Caco-2 (cell line): ENCODE results near the gene RFNG. TPM values are rescaled to one million over a fixed set of nuclear protein-coding genes. Genes with fewer than 3 reads are reported as not detected.

Experiments
- Bru-seq: library from RNA; stranded (reverse); fragments of 400-500 nt; gene quantifications from one replicate; lab custom pipeline; 2021; lab: Mats Ljungman, UMichigan
- BruChase-seq, 2 experiments: library from RNA; stranded (reverse); fragments of 400-500 nt; gene quantifications; one replicate each; lab custom pipeline; 2021; lab: Mats Ljungman, UMichigan
- BruUV-seq: library from RNA; stranded (reverse); fragments of 400-500 nt; replicated peaks from 2 replicates; lab custom pipeline; 2021; lab: Mats Ljungman, UMichigan
- CTCF ChIA-PET: fragments of 300-600 bp; sonication (Branson Sonifier 250); formaldehyde crosslinking; loops from one replicate; lab custom pipeline; 2022; ENCODE audit warnings: antibody characterized with exemption; lab: Charles Lee
- POLR2A ChIA-PET: fragments of 300-600 bp; sonication (Branson Sonifier 250); formaldehyde crosslinking; loops from one replicate; lab custom pipeline; 2022; ENCODE audit warnings: antibody characterized with exemption; lab: Charles Lee
- DNase-seq, 2 experiments: peaks; one replicate each; pipeline versions ENCODE4 v3.0.0 to v3.0.0-alpha.2; 2020 to 2022
- H3K27me3 ChIP-seq: replicated peaks from 2 replicates; pipeline ENCODE4 v1.6.0; 2011; ENCODE audit warnings: low read length; ENCODE audit not compliant: control insufficient read depth, insufficient read depth
- H3K36me3 ChIP-seq: 2 replicates; pipeline ENCODE4 v1.5.1; 2011; ENCODE audit warnings: low read length; ENCODE audit not compliant: control insufficient read depth, insufficient read depth
- H3K4me1 ChIP-seq: fragments of 250-450 bp; sonication (Bioruptor Pico); 2 replicates; pipeline ENCODE4 v1.5.1; 2020; ENCODE audit warnings: mild to moderate bottlenecking
- H3K4me3 ChIP-seq: 2 replicates; pipeline ENCODE4 v1.5.1; 2011; ENCODE audit warnings: low read depth, mild to moderate bottlenecking, control low read depth, low read length
- H3K9me3 ChIP-seq: fragments of 250-450 bp; sonication (Bioruptor Pico); 2 replicates; pipeline ENCODE4 v1.5.1; 2020; ENCODE audit warnings: mild to moderate bottlenecking, moderate library complexity
- H3K27ac Mint-ChIP-seq: one replicate; pipeline ENCODE4 v1.8.0; 2022; ENCODE audit warnings: mixed read lengths; ENCODE audit not compliant: unreplicated experiment
- H3K27me3 Mint-ChIP-seq: one replicate; pipeline ENCODE4 v1.8.0; 2022; ENCODE audit warnings: mixed read lengths; ENCODE audit not compliant: insufficient read depth, unreplicated experiment
- H3K36me3 Mint-ChIP-seq: one replicate; pipeline ENCODE4 v1.8.0; 2022; ENCODE audit warnings: mild to moderate bottlenecking, mixed read lengths; ENCODE audit not compliant: insufficient read depth, unreplicated experiment
- H3K4me1 Mint-ChIP-seq: one replicate; pipeline ENCODE4 v1.8.0; 2022; ENCODE audit warnings: low read depth, mixed read lengths; ENCODE audit not compliant: unreplicated experiment
- H3K4me3 Mint-ChIP-seq: one replicate; pipeline ENCODE4 v1.8.0; 2022; ENCODE audit warnings: mild to moderate bottlenecking, moderate library complexity, mixed read lengths; ENCODE audit not compliant: unreplicated experiment
- H3K9me3 Mint-ChIP-seq: one replicate; pipeline ENCODE4 v1.8.0; 2022; ENCODE audit warnings: mixed read lengths; ENCODE audit not compliant: unreplicated experiment
- intact Hi-C: fragments of 100-400 bp; cut with micrococcal nuclease; formaldehyde crosslinking; loops from one replicate; pipeline ENCODE4 v1.10.0; 2022; ENCODE audit not compliant: unreplicated experiment
- long read RNA-seq: library from polyadenylated mRNA; stranded (forward); transcript quantifications from one replicate; pipeline ENCODE4 v2.0.0, GENCODE V29; 2022
- total RNA-seq: library from RNA; stranded (reverse); gene quantifications from 2 replicates; pipeline ENCODE4 v1.2.3, GENCODE V29; 2022
- TF ChIP-seq, protein P1 (sequence below), 2 experiments: fragments of 200-600 bp in 1 of 2; IDR thresholded peaks; 1 replicate in 1 of 2; 2 replicates in 1 of 2; pipeline versions ENCODE4 v1.5.1 to v1.8.0; 2011 to 2022; ENCODE audit warnings: antibody characterized with exemption in 1 of 2, control low read depth in 1 of 2, inconsistent platforms in 1 of 2, low read depth in 1 of 2, low read length in 1 of 2, mild to moderate bottlenecking in 1 of 2, moderate library complexity in 1 of 2; ENCODE audit not compliant: insufficient read depth in 1 of 2, severe bottlenecking in 1 of 2, unreplicated experiment in 1 of 2

Gene RFNG, protein sequence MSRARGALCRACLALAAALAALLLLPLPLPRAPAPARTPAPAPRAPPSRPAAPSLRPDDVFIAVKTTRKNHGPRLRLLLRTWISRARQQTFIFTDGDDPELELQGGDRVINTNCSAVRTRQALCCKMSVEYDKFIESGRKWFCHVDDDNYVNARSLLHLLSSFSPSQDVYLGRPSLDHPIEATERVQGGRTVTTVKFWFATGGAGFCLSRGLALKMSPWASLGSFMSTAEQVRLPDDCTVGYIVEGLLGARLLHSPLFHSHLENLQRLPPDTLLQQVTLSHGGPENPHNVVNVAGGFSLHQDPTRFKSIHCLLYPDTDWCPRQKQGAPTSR
- total RNA-seq (33.0 and 35.5 TPM in 2 replicates), Bru-seq, nascent RNA (percentile 52 among the genes with signal in this experiment), BruChase-seq, experiment 1, labeled RNA remaining after a 2-hour chase (percentile 63 among the genes with signal in this experiment), BruChase-seq, experiment 2, labeled RNA remaining after a 6-hour chase (percentile 70 among the genes with signal in this experiment)
- long read RNA-seq, transcript RFNG-201 (8 exons, 1,828 nt), result major isoform, 15 of 48 reads
- long read RNA-seq, partial matches to known transcripts, result 13 of 48 reads
- long read RNA-seq, other reads (novel, unspliced or antisense), result 13 of 48 reads

DNA sequence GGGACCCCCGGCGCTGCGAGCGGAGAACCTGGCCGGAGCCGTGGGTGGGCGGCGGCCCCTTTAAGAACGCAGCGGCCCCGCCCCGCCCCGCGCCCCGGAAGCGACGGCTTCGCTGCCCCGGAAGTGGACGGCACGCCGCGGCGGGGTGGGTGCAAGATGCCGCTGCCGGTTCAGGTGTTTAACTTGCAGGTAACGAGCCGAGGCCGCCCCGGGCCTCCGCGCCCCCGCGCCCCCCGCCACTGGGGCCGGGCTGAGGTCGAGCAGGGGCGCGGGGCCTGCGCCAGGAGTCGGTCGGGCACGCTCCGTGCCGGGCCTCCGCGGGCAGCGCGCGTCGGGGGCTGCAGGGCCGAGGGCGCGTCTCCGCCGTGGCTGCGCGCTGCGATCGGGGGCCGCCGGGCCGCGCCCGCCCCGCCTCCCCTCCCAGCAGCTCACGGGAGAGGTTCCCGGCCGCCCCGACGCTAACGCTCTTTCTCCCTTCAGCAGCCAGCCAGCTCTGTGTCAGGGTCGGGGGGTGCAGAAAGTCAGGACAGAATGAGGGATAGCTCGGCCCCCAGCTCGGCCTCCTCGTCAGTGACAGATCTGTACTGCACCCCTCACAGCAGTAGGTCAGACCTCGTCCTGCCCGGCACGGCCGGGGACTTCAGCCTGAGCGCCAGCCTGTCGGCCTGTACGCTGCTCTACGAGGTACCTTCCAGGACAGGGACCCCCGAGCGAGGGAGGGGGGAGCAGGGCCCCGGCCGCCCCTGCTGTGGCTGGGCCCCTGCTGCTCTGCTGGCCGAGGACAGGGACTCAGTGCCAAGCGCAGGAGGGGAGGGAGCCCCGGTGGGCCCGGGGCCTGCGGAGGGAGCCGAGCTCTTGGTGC lies at the start of gene RFNG, which contains the start of gene GPS1:
Gene RFNG (minus strand): TSS at position 36 of the 862 bp plus-strand sequence. CDS start 45 bp downstream, outside the sequence.
Gene GPS1 (plus strand): TSS at position 123 of the 862 bp plus-strand sequence. CDS start 34 bp downstream, at position 157.
- H3K4me1 ChIP-seq, result peaks cover 8% of the 10 kb centered on the region
- no peaks in the 10 kb centered on the region for H3K9me3 Mint-ChIP-seq
- TF ChIP-seq, protein P1, sequence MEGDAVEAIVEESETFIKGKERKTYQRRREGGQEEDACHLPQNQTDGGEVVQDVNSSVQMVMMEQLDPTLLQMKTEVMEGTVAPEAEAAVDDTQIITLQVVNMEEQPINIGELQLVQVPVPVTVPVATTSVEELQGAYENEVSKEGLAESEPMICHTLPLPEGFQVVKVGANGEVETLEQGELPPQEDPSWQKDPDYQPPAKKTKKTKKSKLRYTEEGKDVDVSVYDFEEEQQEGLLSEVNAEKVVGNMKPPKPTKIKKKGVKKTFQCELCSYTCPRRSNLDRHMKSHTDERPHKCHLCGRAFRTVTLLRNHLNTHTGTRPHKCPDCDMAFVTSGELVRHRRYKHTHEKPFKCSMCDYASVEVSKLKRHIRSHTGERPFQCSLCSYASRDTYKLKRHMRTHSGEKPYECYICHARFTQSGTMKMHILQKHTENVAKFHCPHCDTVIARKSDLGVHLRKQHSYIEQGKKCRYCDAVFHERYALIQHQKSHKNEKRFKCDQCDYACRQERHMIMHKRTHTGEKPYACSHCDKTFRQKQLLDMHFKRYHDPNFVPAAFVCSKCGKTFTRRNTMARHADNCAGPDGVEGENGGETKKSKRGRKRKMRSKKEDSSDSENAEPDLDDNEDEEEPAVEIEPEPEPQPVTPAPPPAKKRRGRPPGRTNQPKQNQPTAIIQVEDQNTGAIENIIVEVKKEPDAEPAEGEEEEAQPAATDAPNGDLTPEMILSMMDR (IDR thresholded peaks at IDR 0.05; ENCODE audit: insufficient read depth in 1 of 2, low read depth in 1 of 2, low read length in 1 of 2, severe bottlenecking in 1 of 2, unreplicated experiment in 1 of 2), result no peak
- H3K27me3 ChIP-seq, result no peaks in the 10 kb centered on the region
- peak within 1 kb of the TSS; percentile 94 for H3K4me3 ChIP-seq
- H3K27me3 Mint-ChIP-seq, result no peaks in the 10 kb centered on the region
- DNase-seq, result peak; percentile 71 to 84
- H3K9me3 ChIP-seq, result no peaks in the 10 kb centered on the region
- H3K36me3 ChIP-seq, result peaks cover 1% of the 10 kb centered on the region; the same call in 1 of the 2 replicates
- H3K4me1 Mint-ChIP-seq, result no peaks in the 10 kb centered on the region
- ChIA-PET CTCF (interaction anchor here (0.7 to 2.4 kb wide), 2 partner anchors 15 to 26 kb away, joined by 3 to 14 read pairs; partner anchors contain the start of gene DCXR), POLR2A (interaction anchor here (0.6 to 1.7 kb wide), 3 partner anchors 14 to 30 kb away, joined by 5 to 16 read pairs (median 5); partner anchors contain the start of genes CENPX and DCXR)
- TSS peak; percentile 23 for BruUV-seq
- intact Hi-C loops, result loop anchor here (1.0 kb wide), 1 partner anchor 15 kb away; the partner anchor contains the start of gene DCXR
- H3K27ac Mint-ChIP-seq, result peak within 1 kb of the TSS; percentile 46
- peak within 1 kb of the TSS; percentile 80 for H3K4me3 Mint-ChIP-seq
- H3K36me3 Mint-ChIP-seq, result peaks cover 22% of the 10 kb centered on the region

DNA sequence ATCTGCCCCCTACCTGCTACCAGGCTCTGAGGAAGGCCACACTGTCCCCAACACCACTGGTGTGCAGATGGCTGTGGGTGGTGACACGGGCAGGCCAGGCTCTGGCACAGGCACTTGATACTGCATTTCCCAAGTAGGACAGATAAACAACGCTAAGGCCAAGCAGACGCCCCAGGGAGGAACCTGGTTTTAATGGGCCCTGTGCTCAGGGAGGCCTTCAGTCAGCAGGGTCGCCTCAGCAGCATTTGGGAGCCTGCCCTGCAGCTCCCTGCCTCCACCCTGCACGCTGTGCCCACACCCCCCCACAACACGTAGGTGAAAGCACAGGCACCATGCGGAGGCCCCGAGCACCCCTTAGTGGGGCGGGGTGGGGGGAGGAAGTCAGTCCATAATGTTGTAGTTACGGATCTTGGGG lies 49.7 kb upstream of the RFNG start:
- H3K36me3 Mint-ChIP-seq, result peaks cover 65% of the 10 kb centered on the region
- Histone ChIP-seq H3K4me1 (peaks cover 78% of the 10 kb centered on the region), H3K27me3 (no peaks in the 10 kb centered on the region), H3K4me3 (no peak overlapping the region), H3K36me3 (no peaks in the 10 kb centered on the region), H3K9me3 (no peaks in the 10 kb centered on the region)
- peak overlapping the region; percentile 37 for H3K4me3 Mint-ChIP-seq
- peak overlapping the region; percentile 86 for H3K27ac Mint-ChIP-seq
- no peaks in the 10 kb centered on the region for H3K9me3 Mint-ChIP-seq
- H3K4me1 Mint-ChIP-seq, result peaks cover 31% of the 10 kb centered on the region
- CTCF ChIA-PET, result interaction anchor here (0.5 to 1.4 kb wide), 2 partner anchors 19 to 70 kb away, joined by 3 to 4 read pairs; partner anchors contain the start of gene RAC3
- intact Hi-C loops, result no loop called here
- TF ChIP-seq, protein P1 (IDR thresholded peaks at IDR 0.05; ENCODE audit: insufficient read depth in 1 of 2, low read depth in 1 of 2, low read length in 1 of 2, severe bottlenecking in 1 of 2, unreplicated experiment in 1 of 2), result no peak
- POLR2A ChIA-PET, result interaction anchor here (0.5 kb wide), 1 partner anchor 78 kb away, joined by 8 read pairs; the partner anchor contains the start of genes CENPX and LRRC45
- DNase-seq, result no peak
- no TSS peak for BruUV-seq
- no peaks in the 10 kb centered on the region for H3K27me3 Mint-ChIP-seq
